Stomach smooth muscle (tissue), 2 donors: ENCODE results near the gene HOTAIR.

Source experiments
- H3K27ac ChIP-seq: one replicate; pipeline ENCODE4 v1.7.0; 2013; ENCODE audit warnings: mild to moderate bottlenecking, low read length, inconsistent platforms
- H3K27me3 ChIP-seq, 2 donors: one replicate each; pipeline ENCODE4 v1.7.0; 2013; ENCODE audit warnings: low read length in 2 of 2; ENCODE audit not compliant: insufficient read depth in 2 of 2, control insufficient read depth in 1 of 2
- H3K36me3 ChIP-seq, 2 donors: one replicate each; pipeline ENCODE4 v1.7.0; 2013; ENCODE audit warnings: low read length in 2 of 2; ENCODE audit not compliant: control insufficient read depth in 2 of 2, insufficient read depth in 2 of 2
- H3K4me1 ChIP-seq: one replicate; pipeline ENCODE4 v1.7.0; 2013; ENCODE audit warnings: low read length; ENCODE audit not compliant: control insufficient read depth, insufficient read depth
- H3K4me3 ChIP-seq, 2 donors: one replicate each; pipeline ENCODE4 v1.7.0; 2013; ENCODE audit warnings: low read length in 2 of 2
- H3K9ac ChIP-seq, 2 donors: one replicate each; pipeline ENCODE4 v1.7.0; 2013; ENCODE audit warnings: low read length in 2 of 2, mild to moderate bottlenecking in 1 of 2
- H3K9me3 ChIP-seq, 2 donors: one replicate each; pipeline ENCODE4 v1.7.0; 2013; ENCODE audit warnings: low read length in 2 of 2; ENCODE audit not compliant: control insufficient read depth in 2 of 2
- donor health status: healthy.
- donor health status: Pancreatic carcinoma.

The HOTAIR gene

DNA sequence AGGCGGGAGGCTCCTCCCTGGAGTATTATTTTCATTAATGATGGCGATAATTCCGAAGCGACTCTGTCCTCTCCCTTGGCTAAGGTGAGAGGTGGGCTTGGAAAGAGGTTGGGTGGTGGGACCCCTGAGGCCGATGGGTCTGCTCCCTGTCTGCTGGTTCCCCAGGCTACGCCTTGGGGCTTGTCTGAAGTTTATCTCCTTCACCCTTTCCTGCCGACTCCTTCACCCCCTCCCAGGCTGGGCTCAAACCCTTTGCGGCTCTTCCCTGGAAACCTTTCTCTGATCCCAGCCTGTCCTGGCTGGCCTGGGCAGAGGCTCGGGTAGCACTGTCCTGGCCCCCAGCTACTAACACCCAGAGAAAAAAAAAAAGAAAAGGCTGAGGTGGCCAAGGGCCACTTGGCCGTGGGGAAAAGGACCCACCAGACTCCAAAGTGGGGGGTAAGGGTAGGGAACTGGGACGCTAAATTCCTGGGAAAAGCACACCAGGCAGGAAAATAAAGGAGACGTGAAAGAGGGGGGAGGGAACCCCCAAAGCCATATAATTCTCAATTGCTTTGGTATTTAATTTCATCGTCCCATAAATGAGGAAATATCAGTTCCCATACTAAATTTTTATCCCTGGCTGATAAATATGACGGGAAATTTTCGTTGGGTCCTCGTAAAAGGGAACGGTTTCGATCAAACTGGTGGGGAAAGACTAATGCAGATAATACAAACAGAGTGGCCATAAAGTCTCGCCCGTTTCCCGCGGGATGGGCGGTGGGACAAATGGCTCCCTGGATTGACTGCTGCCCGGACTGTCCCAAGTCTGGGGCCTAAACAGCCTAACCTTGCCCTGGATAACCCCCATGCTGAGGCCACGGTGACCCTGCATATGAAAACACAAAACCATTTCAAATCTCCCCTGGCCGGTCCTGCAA lies 8.2 kb upstream of the HOTAIR start:
- Histone ChIP-seq H3K36me3 (no peaks in the 10 kb centered on the region), H3K27ac (no peak overlapping the region), H3K9ac (no peak overlapping the region), H3K4me3 (no peak overlapping the region), H3K4me1 (peaks cover 18% of the 10 kb centered on the region), H3K27me3 (peaks cover 87 to 92% of the 10 kb centered on the region in 2 donors), H3K9me3 (no peaks in the 10 kb centered on the region)

DNA sequence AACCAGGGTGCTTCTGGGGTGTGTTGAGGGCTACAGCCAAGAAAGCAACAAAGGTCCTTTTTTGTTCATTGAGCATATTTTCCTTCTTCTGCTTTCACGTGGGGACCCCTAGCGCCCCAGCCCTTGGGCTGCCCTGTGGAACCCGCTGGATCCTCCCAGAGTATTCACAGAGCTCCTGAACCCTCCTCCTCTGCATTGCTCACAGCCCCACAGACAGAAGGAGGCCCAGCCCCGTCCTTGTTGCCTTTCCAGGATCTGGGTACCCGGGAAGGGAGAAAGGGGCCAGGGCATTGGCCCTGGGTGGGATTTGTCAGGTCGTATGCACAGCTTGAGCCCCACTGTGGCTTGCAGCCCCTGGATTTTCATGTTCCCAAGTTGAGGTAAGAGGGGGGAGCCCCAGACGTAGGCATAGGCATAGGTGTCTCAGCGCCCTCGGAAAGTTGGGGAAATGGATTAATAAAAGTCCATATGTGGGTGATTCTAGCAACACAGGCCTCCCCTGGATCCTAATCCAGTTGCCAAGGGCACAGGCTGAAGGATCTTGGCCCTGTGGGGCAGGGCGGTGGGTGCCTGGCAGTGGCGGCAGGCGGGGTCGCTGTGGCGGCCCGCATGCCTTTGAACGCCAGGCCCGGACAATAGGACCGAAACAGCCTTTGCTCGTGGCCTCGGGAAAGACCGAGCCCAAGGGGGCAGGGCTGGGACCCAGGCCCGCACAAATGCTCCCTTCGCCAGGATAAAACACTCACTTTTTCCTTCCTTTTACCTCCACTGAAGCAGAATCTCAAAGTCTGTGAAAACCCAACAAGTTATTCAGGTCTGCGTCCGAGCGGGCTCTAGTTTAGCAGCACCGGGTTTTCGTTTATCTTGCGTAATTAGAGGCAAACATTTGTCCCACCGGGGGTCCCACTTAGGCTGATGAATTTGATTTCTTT lies 7.1 kb upstream of the HOTAIR start:
- no peak overlapping the region for H3K4me3 ChIP-seq

DNA sequence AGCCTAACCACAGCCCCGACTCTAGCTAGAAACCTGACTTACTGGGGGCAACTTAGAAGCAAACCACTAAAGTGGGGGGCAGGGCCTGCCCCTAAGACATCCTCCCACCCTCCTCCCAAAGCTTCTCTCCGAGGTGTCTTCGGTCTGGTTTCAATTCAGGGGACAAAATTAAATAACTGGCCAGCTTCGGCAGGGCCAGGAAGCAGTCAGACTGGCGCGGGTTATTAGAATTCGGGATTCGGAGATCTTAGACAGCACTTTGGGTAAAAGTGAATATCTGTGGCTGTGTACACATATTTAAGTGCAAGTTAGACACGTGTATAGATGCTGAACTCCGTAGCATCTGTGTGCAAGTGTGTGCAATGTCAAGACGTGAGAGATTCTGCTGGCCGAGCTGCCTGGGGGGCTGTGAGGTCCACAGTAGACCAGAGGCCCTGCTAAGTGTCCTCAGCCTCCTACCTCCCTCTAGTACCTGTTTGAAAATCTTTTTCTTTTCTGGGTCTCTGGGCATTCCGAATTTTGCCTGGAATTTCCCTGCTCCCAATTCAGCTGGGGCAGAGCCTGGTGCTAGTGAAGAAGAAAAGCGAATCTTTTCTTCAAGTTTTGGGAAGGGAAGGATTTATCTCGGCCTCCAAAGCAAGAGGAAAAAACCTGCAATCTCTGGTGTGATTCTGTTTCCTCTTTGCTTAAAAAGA lies 6.2 kb upstream of the HOTAIR start:
- Histone ChIP-seq H3K27ac (no peak overlapping the region), H3K4me1 (peaks cover 13% of the 10 kb centered on the region), H3K36me3 (no peaks in the 10 kb centered on the region), H3K4me3 (no peak overlapping the region), H3K9me3 (no peaks in the 10 kb centered on the region), H3K27me3 (peaks cover 86 to 92% of the 10 kb centered on the region in 2 donors), H3K9ac (no peak overlapping the region)

More for the DNA sequence above, 7.1 kb upstream of the HOTAIR start:
- Histone ChIP-seq H3K27me3 (peaks cover 87 to 92% of the 10 kb centered on the region in 2 donors), H3K9ac (no peak overlapping the region), H3K9me3 (no peaks in the 10 kb centered on the region), H3K4me1 (peaks cover 18% of the 10 kb centered on the region), H3K27ac (no peak overlapping the region), H3K36me3 (no peaks in the 10 kb centered on the region)

DNA sequence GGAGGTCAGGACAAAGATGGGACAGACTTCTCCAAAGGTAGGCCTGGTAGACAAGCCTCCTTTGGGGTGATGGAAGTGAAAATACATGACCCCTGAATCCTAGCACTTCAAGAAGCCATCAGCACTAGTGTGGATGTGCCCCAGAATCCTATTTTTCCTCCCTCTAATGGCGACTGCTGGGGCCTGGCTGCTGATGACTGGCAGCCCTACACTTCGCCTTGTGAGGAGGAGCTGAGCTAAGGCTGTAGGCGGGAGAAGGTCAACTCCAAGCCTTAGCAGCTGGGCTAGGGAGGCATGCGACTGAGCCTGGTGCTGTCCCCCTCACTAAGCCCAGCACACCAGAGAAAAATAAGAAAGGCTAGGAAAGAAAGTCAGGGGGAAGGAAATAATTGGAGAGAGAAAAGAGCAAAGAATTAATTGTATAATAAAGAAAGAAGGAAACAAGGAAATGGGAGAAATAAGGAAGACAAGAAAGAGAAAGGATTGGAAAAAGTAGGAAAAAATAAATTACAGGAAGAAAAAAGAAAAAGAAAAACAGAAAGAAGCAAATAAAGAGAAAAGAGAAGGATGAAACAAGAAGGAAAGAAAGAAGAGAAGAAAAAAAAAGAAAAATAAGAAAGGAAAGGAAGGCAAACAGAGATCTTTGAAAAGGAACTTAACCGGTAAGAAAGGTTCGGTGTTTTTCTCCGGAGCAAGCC lies 5.5 kb upstream of the HOTAIR start:
- H3K4me1 ChIP-seq: peaks cover 12% of the 10 kb centered on the region
- no peaks in the 10 kb centered on the region for H3K9me3 ChIP-seq
- H3K27ac ChIP-seq: no peak overlapping the region
- H3K4me3 ChIP-seq: no peak overlapping the region
- H3K9ac ChIP-seq: no peak overlapping the region
- no peaks in the 10 kb centered on the region for H3K36me3 ChIP-seq
- H3K27me3 ChIP-seq: peaks cover 86 to 92% of the 10 kb centered on the region in 2 donors

GRCh38 chr12:53978477-53979356 lies 4.0 kb upstream of the HOTAIR start:
- peaks cover 16% of the 10 kb centered on the region for H3K4me1 ChIP-seq
- H3K4me3 ChIP-seq: no peak overlapping the region
- peaks cover 82 to 92% of the 10 kb centered on the region in 2 donors for H3K27me3 ChIP-seq
- H3K27ac ChIP-seq: no peak overlapping the region
- no peaks in the 10 kb centered on the region for H3K36me3 ChIP-seq
- no peak overlapping the region for H3K9ac ChIP-seq
- H3K9me3 ChIP-seq: no peaks in the 10 kb centered on the region

DNA sequence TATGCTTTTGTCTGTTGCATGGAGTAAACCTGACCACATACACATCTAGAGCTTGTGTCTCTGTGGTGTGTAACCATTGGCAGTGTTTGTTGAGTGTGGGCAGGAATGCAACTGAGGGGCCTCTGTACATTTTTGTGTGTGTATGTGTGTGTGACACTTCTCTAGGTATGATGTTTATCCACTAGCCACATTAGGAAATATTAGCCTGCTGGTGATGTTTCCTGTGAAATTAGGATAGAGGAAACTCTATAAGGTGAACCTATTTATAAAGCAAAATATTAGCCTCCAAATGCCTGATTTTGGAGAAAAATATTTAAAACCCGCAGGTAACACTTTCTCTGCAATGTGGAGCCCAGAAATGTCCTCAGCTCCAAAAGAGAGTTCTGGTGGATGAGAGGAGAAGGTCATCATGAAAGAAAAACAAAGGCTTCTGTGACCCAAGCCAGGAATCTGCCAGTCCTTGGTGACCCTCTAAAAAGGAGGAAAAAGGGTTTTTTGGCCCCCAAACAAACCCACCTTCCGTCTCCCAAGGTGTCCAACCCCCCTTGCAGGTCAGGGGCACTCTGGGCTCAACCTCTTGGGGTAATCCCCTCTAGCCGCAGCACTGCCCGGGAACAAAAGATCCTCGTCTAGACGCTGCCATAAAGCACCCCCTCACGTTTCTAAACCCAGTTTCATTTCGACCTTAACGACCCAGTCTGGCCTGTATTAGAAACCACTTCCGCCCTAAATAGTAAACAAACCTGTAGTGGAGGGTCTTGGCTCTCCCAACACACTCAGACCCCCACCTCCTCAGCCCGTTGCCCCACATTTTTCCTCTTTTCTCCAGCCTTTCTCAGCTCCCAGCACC lies 3.1 kb upstream of the HOTAIR start:
- no peak overlapping the region for H3K9ac ChIP-seq
- H3K4me1 ChIP-seq: peaks cover 14% of the 10 kb centered on the region
- H3K4me3 ChIP-seq: no peak overlapping the region
- no peaks in the 10 kb centered on the region for H3K9me3 ChIP-seq
- H3K36me3 ChIP-seq: no peaks in the 10 kb centered on the region
- peaks cover 82 to 92% of the 10 kb centered on the region in 2 donors for H3K27me3 ChIP-seq
- H3K27ac ChIP-seq: no peak overlapping the region

DNA sequence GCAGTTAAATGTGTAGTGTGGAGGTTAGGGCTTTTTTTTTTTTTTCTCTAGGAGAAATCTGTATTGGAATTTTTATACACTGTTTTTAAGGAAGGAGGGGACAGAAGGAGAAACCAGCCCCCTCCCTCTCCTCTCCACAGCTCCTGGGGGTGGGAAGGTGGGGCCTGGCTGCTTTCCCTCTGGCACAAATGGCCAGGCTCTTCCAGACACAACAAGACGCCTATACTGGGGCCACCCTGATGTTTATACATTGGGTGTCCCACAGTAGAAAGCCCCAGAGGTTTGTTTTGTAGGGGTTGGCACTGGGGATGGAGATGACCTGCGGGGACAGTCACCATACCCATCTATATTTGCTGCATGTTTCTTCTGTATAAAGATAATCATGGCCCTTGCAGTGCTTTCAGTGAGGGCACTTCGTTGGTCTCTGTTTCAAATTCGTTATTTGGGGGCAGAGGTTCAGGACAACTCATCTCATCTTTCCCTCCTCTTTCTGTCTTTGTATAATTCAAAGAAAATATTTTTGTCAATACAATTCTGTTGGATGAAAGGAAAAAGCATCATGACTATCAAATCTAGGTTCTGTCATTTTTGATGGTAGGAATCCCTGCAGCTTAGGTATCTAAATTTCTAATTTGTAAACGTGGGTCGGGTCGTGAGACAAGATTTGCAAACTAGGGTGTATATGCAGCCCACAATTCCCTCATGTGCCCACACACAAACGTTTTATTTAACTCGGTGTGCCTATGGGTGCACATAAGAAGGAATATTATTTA lies 2.3 kb upstream of the HOTAIR start:
- no peaks in the 10 kb centered on the region for H3K9me3 ChIP-seq
- no peaks in the 10 kb centered on the region for H3K36me3 ChIP-seq
- H3K27ac ChIP-seq: no peak overlapping the region
- H3K4me3 ChIP-seq: no peak overlapping the region
- H3K9ac ChIP-seq: no peak overlapping the region
- peaks cover 14% of the 10 kb centered on the region for H3K4me1 ChIP-seq
- peaks cover 82 to 92% of the 10 kb centered on the region in 2 donors for H3K27me3 ChIP-seq

GRCh38 chr12:53976172-53976822 lies 1.5 kb upstream of the HOTAIR start:
- Histone ChIP-seq H3K4me3 (no peak overlapping the region), H3K27ac (no peak overlapping the region), H3K9me3 (no peaks in the 10 kb centered on the region), H3K27me3 (peaks cover 83 to 93% of the 10 kb centered on the region in 2 donors), H3K4me1 (peaks cover 14% of the 10 kb centered on the region), H3K9ac (no peak overlapping the region), H3K36me3 (no peaks in the 10 kb centered on the region)
